ENCODE results near the gene TRIM50. TPM values are rescaled to one million over a fixed set of nuclear protein-coding genes. Genes with fewer than 3 reads are reported as not detected.

Gene TRIM50
- total and polyA plus RNA-seq, 2 experiments from 2014 or later, result 0.10 TPM; not detected in 1

- H3F3A ChIP-seq (replicated peaks; ENCODE audit: low read depth), result no peaks in the 10 kb centered on the region
- H4K20me1 ChIP-seq (replicated peaks; ENCODE audit: insufficient read depth), result no peaks in the 10 kb centered on the region
- peaks cover 11% of the 10 kb centered on the region for H3K27me3 Mint-ChIP-seq (ENCODE audit: insufficient read depth, low read depth, poor library complexity)
- H3K79me2 ChIP-seq (replicated peaks; ENCODE audit: insufficient read depth), result no peaks in the 10 kb centered on the region
- TF ChIP-seq EZH2 (IDR thresholded peaks at IDR 0.05; ENCODE audit: low read depth, unreplicated experiment), result no peak
- no peak for TF ChIP-seq ZNF114 (CRISPR knock-in tag; IDR thresholded peaks at IDR 0.05)
- TF ChIP-seq CTCF (conservative IDR thresholded peaks at IDR 0.05; ENCODE audit: low read depth in 2 of 2), result no peak
- TF ChIP-seq REST (IDR thresholded peaks at IDR 0.05; ENCODE audit: unreplicated experiment), result no peak
- TF ChIP-seq CREB1 (CRISPR knock-in tag; IDR thresholded peaks at IDR 0.05; ENCODE audit: low read depth), result no peak
- no peak for TF ChIP-seq ZNF331 (CRISPR knock-in tag; IDR thresholded peaks at IDR 0.05; ENCODE audit: low read depth)
- no peak for TF ChIP-seq EZH2phosphoT487 (IDR thresholded peaks at IDR 0.05; ENCODE audit: unreplicated experiment)
- no peak for TF ChIP-seq JUNB (IDR thresholded peaks at IDR 0.05; ENCODE audit: unreplicated experiment)
- TF ChIP-seq POLR2AphosphoS5 (IDR thresholded peaks at IDR 0.05; ENCODE audit: low read depth), result no peak
- no peak for TF ChIP-seq STAT1 (IDR thresholded peaks at IDR 0.05; ENCODE audit: unreplicated experiment)
- TF ChIP-seq NANOG (IDR thresholded peaks at IDR 0.05; ENCODE audit: borderline replicate concordance), result no peak
- TF ChIP-seq ZNF462 (CRISPR knock-in tag; IDR thresholded peaks at IDR 0.05), result no peak
- TF ChIP-seq ETS1 (IDR thresholded peaks at IDR 0.05), result no peak
- no peaks in the 10 kb centered on the region for H3K9me2 ChIP-seq (ENCODE audit: insufficient read depth)
- H3K4me1 Mint-ChIP-seq, result peaks cover 19% of the 10 kb centered on the region
- DNase-seq (ENCODE audit: low spot score) (no peak), ATAC-seq (peak; percentile 52)
- H3K27ac ChIP-seq (ENCODE audit: low read depth), result no peak overlapping the region
- 0 out of 2 replicates have a peak, but pooled peaks cover 5% of the 10 kb centered on the region for H3K4me1 ChIP-seq (ENCODE audit: insufficient read depth)
- H3K4me3 ChIP-seq, result no peak overlapping the region
- no peaks in the 10 kb centered on the region for H3K9me3 Mint-ChIP-seq
- no peak overlapping the region for H3K4me3 Mint-ChIP-seq
- H3K36me3 ChIP-seq (ENCODE audit: insufficient read depth), result no peaks in the 10 kb centered on the region
- peak overlapping the region; percentile 82 for H2AFZ ChIP-seq
- H3K27ac Mint-ChIP-seq, result no peak overlapping the region
- H3K36me3 Mint-ChIP-seq (ENCODE audit: low read depth), result no peaks in the 10 kb centered on the region
- H3K27me3 ChIP-seq (ENCODE audit: insufficient read depth), result no peaks in the 10 kb centered on the region
- no peak overlapping the region for H3K4me2 ChIP-seq
These were observed 2.9 kb upstream of the TRIM50 start for GRCh38 chr7:73330772-73331171.

Data from GM23338 (cell line).